Transverse colon (tissue), 4 donors: ENCODE data around the gene MCF2L2.

Experiments used
- CTCF ChIP-seq, 5 experiments: fragments of 200-600 bp in 3 of 5; fragments of 450-650 bp in 2 of 5; sonication (generic) in 3 of 5; IDR thresholded peaks; 1 replicate in 2 of 5; 2 replicates in 3 of 5; pipeline ENCODE4 v1.5.1; 2016 to 2017; ENCODE audit warnings: antibody characterized with exemption in 5 of 5, inconsistent platforms in 3 of 5, mild to moderate bottlenecking in 2 of 5, moderate library complexity in 1 of 5
- EP300 ChIP-seq: sonication (generic); formaldehyde crosslinking; IDR thresholded peaks from one replicate; pipeline ENCODE4 v1.6.1; 2017; ENCODE audit warnings: antibody characterized with exemption, low read depth
- POLR2A ChIP-seq: fragments of 450-650 bp; IDR thresholded peaks from one replicate; pipeline ENCODE4 v1.6.1; 2016; ENCODE audit warnings: antibody characterized with exemption, mild to moderate bottlenecking, moderate library complexity
- POLR2AphosphoS5 ChIP-seq, 3 donors: sonication (generic); formaldehyde crosslinking; IDR thresholded peaks; one replicate each; pipeline ENCODE4 v1.6.1; 2016; ENCODE audit warnings: antibody characterized with exemption in 3 of 3

GRCh38 chr3:183391460-183391859, 37.0 kb downstream of the MCF2L2 start:
- TF ChIP-seq POLR2AphosphoS5 (IDR thresholded peaks at IDR 0.05) (no peak), POLR2A (no peak), CTCF (IDR thresholded peaks at IDR 0.05) (no peak), EP300 (no peak)
